Measurements from ENCODE around the gene TTC3.

TTC3 gene

GRCh38 chr21:37159053-37159776, 86.2 kb downstream of the TTC3 start:
- no peak for DNase-seq

- no peak for DNase-seq
Measured at GRCh38 chr21:37159949-37160348, 86.9 kb downstream of the TTC3 start.

GRCh38 chr21:37164742-37165141, 91.7 kb downstream of the TTC3 start:
- DNase-seq = no peak

- no peak for DNase-seq
Measured at GRCh38 chr21:37165586-37165985, 92.5 kb downstream of the TTC3 start.

- no peak for DNase-seq
Measured at GRCh38 chr21:37166733-37167132, 93.7 kb downstream of the TTC3 start.

GRCh38 chr21:37168666-37169065, 95.6 kb downstream of the TTC3 start:
- DNase-seq = no peak

GRCh38 chr21:37172646-37173045, 99.6 kb downstream of the TTC3 start:
- DNase-seq = no peak

GRCh38 chr21:37176716-37177115, 103.7 kb downstream of the TTC3 start:
- no peak for DNase-seq

- DNase-seq = no peak
Measured at GRCh38 chr21:37181059-37181458, 108.0 kb downstream of the TTC3 start.

- DNase-seq = no peak
Measured at GRCh38 chr21:37182222-37182621, 109.2 kb downstream of the TTC3 start.

GRCh38 chr21:37183749-37184148, 110.7 kb downstream of the TTC3 start:
- DNase-seq = no peak

- no peak for DNase-seq
Measured at GRCh38 chr21:37184784-37185593, 111.9 kb downstream of the TTC3 start.

- DNase-seq = no peak
Measured at GRCh38 chr21:37186983-37187382, 113.9 kb downstream of the TTC3 start.

- no peak for DNase-seq
Measured at GRCh38 chr21:37188825-37189224, 115.8 kb downstream of the TTC3 start.

- DNase-seq = no peak
Measured at GRCh38 chr21:37192019-37192418, 119.0 kb downstream of the TTC3 start.

GRCh38 chr21:37193006-37193405, 120.0 kb downstream of the TTC3 start:
- DNase-seq = no peak

GRCh38 chr21:37193676-37194075, 120.6 kb downstream of the TTC3 start:
- DNase-seq = no peak

- no peak for DNase-seq
Measured at GRCh38 chr21:37195059-37195458, 122.0 kb downstream of the TTC3 start.

- DNase-seq = no peak
Measured at GRCh38 chr21:37195610-37196009, 122.6 kb downstream of the TTC3 start.

GRCh38 chr21:37196847-37197246, 123.8 kb downstream of the TTC3 start:
- DNase-seq = no peak

- no peak for DNase-seq
Measured at GRCh38 chr21:37197746-37198145, 124.7 kb downstream of the TTC3 start.

- no peak for DNase-seq
Measured at GRCh38 chr21:37199057-37199924, 126.2 kb downstream of the TTC3 start.

All from CD4-positive, alpha-beta T cell treated with Interleukin-17A for 4 hours (primary cell).